ENCODE data around the gene DNAJC1. TPM values are rescaled to one million over a fixed set of nuclear protein-coding genes. Genes with fewer than 3 reads are reported as not detected.

Gene DNAJC1
- total RNA-seq, 3 donors from 2014 or later (not counting 1 experiment from before 2014, with no cell fraction given), result 38.4 to 63.7 (median 50.6) TPM

DNA sequence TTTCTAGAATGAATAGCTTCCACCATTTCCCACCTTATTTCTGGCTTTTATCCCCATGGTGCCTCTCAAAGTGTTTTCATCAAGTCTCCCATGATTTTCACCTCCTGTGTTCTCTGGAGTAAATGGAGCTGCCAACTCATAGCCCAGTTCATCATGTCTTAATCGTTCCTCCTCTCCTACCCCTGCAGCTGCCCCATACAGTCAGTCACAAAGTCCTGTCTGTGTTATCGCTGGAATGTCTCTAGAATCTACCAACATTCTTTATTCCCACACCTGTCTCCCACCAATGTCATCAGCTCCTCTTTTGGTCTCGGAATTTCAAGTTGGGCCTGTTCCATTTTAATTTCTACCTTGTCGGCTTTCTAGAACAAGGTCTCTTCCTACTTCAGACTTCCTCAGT, 290.6 kb downstream of the DNAJC1 start:
- no peaks in the 10 kb centered on the region for H3K9me3 Mint-ChIP-seq
- no peak overlapping the region for H3K27ac Mint-ChIP-seq
- Histone ChIP-seq H3K4me3 (ENCODE audit: low read length) (no peak overlapping the region), H3K27ac (ENCODE audit: low read length) (no peak overlapping the region), H3K27me3 (ENCODE audit: control insufficient read depth, insufficient read depth, low read length) (no peaks in the 10 kb centered on the region), H3K4me1 (ENCODE audit: control insufficient read depth, insufficient read depth, low read length) (no peaks in the 10 kb centered on the region), H3K9me3 (ENCODE audit: control insufficient read depth, insufficient read depth, low read length) (no peaks in the 10 kb centered on the region), H3K36me3 (ENCODE audit: control insufficient read depth, insufficient read depth, low read length) (peaks cover 21% of the 10 kb centered on the region)
- TF ChIP-seq, protein P1, sequence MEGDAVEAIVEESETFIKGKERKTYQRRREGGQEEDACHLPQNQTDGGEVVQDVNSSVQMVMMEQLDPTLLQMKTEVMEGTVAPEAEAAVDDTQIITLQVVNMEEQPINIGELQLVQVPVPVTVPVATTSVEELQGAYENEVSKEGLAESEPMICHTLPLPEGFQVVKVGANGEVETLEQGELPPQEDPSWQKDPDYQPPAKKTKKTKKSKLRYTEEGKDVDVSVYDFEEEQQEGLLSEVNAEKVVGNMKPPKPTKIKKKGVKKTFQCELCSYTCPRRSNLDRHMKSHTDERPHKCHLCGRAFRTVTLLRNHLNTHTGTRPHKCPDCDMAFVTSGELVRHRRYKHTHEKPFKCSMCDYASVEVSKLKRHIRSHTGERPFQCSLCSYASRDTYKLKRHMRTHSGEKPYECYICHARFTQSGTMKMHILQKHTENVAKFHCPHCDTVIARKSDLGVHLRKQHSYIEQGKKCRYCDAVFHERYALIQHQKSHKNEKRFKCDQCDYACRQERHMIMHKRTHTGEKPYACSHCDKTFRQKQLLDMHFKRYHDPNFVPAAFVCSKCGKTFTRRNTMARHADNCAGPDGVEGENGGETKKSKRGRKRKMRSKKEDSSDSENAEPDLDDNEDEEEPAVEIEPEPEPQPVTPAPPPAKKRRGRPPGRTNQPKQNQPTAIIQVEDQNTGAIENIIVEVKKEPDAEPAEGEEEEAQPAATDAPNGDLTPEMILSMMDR (IDR thresholded peaks at IDR 0.05), result no peak
- WGBS (ENCODE audit: insufficient coverage), result 96% methylated on average over 4 of the region's 4 CpGs
- H3K36me3 Mint-ChIP-seq, result peaks cover 15% of the 10 kb centered on the region
- peaks cover 0 to 2% of the 10 kb centered on the region in 2 donors for H3K4me1 Mint-ChIP-seq
- intact Hi-C loops (cut with micrococcal nuclease), result no loop called here
- ATAC-seq (no peak), DNase-seq (no peak)
- no peaks in the 10 kb centered on the region for H3K27me3 Mint-ChIP-seq (ENCODE audit: low read depth in 2 of 2)
- no peak overlapping the region for H3K4me3 Mint-ChIP-seq

DNA sequence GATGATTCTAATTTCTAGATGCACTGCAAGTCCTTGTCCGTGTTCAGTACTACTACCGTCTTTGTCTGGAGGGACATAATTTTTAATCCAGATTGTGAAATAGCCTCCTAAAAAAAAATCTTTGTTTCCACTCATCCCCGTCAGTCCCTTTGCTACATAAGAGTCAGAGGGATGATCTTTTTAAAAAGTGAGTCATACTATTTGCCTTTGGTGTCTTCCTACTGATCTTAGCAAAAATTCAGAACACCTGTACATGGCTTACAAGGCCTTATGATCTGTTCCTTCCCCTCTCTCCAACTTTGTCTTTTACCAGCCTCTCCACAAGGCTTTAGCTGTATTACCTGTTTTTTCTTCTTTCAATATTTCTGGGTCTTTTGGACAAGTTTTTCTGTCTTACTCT, 296.0 kb downstream of the DNAJC1 start:
- H3K9me3 Mint-ChIP-seq, result no peaks in the 10 kb centered on the region

More for the DNA sequence above, 296.0 kb downstream of the DNAJC1 start:
- H3K4me3 ChIP-seq (ENCODE audit: low read length), result no peak overlapping the region
- H3K4me1 Mint-ChIP-seq, result peaks cover 29 to 34% of the 10 kb centered on the region in 2 donors
- H3K9me3 ChIP-seq (ENCODE audit: control insufficient read depth, insufficient read depth, low read length), result no peaks in the 10 kb centered on the region
- WGBS (ENCODE audit: insufficient coverage), result 100% methylated on average over 3 of the region's 3 CpGs
- H3K36me3 Mint-ChIP-seq, result peaks cover 8% of the 10 kb centered on the region
- TF ChIP-seq, protein P1 (IDR thresholded peaks at IDR 0.05), result no peak
- H3K4me1 ChIP-seq (ENCODE audit: control insufficient read depth, insufficient read depth, low read length), result peaks cover 7% of the 10 kb centered on the region
- no peak for DNase-seq
- peaks cover 2% of the 10 kb centered on the region for H3K36me3 ChIP-seq (ENCODE audit: control insufficient read depth, insufficient read depth, low read length)
- intact Hi-C loops (cut with micrococcal nuclease), result no loop called here
- no peak for ATAC-seq
- H3K27ac ChIP-seq (ENCODE audit: low read length), result no peak overlapping the region
- no peaks in the 10 kb centered on the region for H3K27me3 ChIP-seq (ENCODE audit: control insufficient read depth, insufficient read depth, low read length)
- no peaks in the 10 kb centered on the region for H3K27me3 Mint-ChIP-seq (ENCODE audit: low read depth in 2 of 2)
- H3K4me3 Mint-ChIP-seq, result no peak overlapping the region
- no peak overlapping the region for H3K27ac Mint-ChIP-seq

Other genes with a start within 250 kb of the DNAJC1 start
- gene EBLN1, start 214.3 kb upstream of the DNAJC1 start, total RNA-seq, result not detected

All from natural killer cell (primary cell).